ENCODE results near the gene TEX54. TPM values are rescaled to one million over a fixed set of nuclear protein-coding genes. Genes with fewer than 3 reads are reported as not detected.

TEX54 gene
- total and polyA plus RNA-seq, 2 of the 13 experiments (the other 11 are each of a cell fraction or from before 2014, with no cell fraction given): not detected

- TF ChIP-seq KLF12 (CRISPR knock-in tag; IDR thresholded peaks at IDR 0.05; ENCODE audit: borderline replicate concordance) (peak; percentile 95), ZNF704 (CRISPR knock-in tag; IDR thresholded peaks at IDR 0.05; ENCODE audit: borderline replicate concordance) (peak; percentile 95; the same call in 1 of the 2 replicates), ZNF383 (CRISPR knock-in tag; IDR thresholded peaks at IDR 0.05; ENCODE audit: borderline replicate concordance) (no peak), ZFP91 (CRISPR knock-in tag; IDR thresholded peaks at IDR 0.05; ENCODE audit: borderline replicate concordance) (peak; percentile 93; the same call in 1 of the 2 replicates), ZNF512B (CRISPR knock-in tag; IDR thresholded peaks at IDR 0.05; ENCODE audit: borderline replicate concordance) (no peak), TERF1 (CRISPR knock-in tag; IDR thresholded peaks at IDR 0.05) (no peak), BCL6 (CRISPR knock-in tag; IDR thresholded peaks at IDR 0.05) (peak; percentile 38), GABPA (IDR thresholded peaks at IDR 0.05; ENCODE audit: low read depth, low read length) (no peak), GABPA (CRISPR knock-in tag; IDR thresholded peaks at IDR 0.05; ENCODE audit: low read depth) (peak; percentile 65), MATR3 (CRISPR knock-in tag; IDR thresholded peaks at IDR 0.05) (no peak), ZMYM3 (CRISPR knock-in tag; IDR thresholded peaks at IDR 0.05) (peak; percentile 52; the same call in 1 of the 2 replicates), ARNT (IDR thresholded peaks at IDR 0.05) (no peak), SOX13 (IDR thresholded peaks at IDR 0.05) (peak; percentile 69; the same call in 1 of the 2 replicates), SOX13 (CRISPR knock-in tag; conservative IDR thresholded peaks at IDR 0.05 in 1 of 2, IDR thresholded peaks at IDR 0.05 in 1 of 2) (peak in 1 of 2 experiments; percentile 33; a peak in 1 of 4 replicates), ONECUT2 (CRISPR knock-in tag; IDR thresholded peaks at IDR 0.05) (0 out of 2 replicates have a peak, but pooled peaks have one; percentile 48), ZNF564 (CRISPR knock-in tag; IDR thresholded peaks at IDR 0.05) (peak; percentile 59; the same call in 1 of the 2 replicates), SNAPC5 (CRISPR knock-in tag; IDR thresholded peaks at IDR 0.05; ENCODE audit: borderline replicate concordance) (peak; percentile 96), JDP2 (CRISPR knock-in tag; IDR thresholded peaks at IDR 0.05; ENCODE audit: borderline replicate concordance) (no peak; the same call in 1 of the 2 replicates), FOXK2 (IDR thresholded peaks at IDR 0.05) (peak; percentile 84)
These were observed 23.1 kb upstream of the TEX54 start (continued) for GRCh38 chr11:62855571-62856332.
